GM19193 (cell line): Measurements from ENCODE around the gene PSME2.
A peak's percentile ranks its signal among the peaks of the same experiment; 100 is the strongest.

Source experiments
- POLR2A ChIP-seq: IDR thresholded peaks from 4 replicates; pipeline ENCODE4 v1.6.1; 2011; ENCODE audit not compliant: insufficient read depth, insufficient read length; ENCODE audit errors: extremely low read depth

PSME2 gene

DNA sequence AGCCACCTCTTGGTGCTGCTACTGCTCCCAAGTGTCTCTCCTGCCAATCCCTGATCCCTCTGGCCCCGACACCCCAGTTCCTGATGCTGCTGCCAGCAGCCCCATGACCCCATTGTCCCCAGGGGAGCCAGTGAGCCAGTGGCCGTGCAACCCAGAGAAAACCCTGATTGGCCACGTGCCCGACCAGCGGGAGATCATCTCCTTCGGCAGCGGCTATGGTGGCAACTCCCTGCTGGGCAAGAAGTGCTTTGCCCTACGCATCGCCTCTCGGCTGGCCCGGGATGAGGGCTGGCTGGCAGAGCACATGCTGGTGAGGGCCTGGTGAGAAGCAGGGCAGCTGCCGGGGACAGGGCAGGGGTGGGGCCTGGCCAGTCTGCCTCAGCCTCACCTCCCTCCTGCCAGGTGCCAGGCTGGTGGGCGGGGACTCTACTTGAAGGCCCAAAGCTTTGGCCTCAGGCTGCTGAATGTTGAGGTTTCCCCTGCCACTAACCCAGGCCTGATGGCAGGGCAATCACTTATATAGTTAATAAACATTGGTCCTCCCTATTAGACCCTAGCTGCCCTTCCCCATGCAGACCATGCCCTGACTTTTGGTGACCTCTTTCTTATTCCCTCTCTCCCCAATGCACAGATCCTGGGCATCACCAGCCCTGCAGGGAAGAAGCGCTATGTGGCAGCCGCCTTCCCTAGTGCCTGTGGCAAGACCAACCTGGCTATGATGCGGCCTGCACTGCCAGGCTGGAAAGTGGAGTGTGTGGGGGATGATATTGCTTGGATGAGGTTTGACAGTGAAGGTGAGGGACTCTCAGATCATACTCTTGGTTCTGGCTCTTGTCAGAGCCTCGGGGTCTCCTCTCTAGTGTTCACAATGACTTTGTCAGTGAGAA lies 47.2 kb downstream of the PSME2 start:
- TF ChIP-seq POLR2A: no peak

DNA sequence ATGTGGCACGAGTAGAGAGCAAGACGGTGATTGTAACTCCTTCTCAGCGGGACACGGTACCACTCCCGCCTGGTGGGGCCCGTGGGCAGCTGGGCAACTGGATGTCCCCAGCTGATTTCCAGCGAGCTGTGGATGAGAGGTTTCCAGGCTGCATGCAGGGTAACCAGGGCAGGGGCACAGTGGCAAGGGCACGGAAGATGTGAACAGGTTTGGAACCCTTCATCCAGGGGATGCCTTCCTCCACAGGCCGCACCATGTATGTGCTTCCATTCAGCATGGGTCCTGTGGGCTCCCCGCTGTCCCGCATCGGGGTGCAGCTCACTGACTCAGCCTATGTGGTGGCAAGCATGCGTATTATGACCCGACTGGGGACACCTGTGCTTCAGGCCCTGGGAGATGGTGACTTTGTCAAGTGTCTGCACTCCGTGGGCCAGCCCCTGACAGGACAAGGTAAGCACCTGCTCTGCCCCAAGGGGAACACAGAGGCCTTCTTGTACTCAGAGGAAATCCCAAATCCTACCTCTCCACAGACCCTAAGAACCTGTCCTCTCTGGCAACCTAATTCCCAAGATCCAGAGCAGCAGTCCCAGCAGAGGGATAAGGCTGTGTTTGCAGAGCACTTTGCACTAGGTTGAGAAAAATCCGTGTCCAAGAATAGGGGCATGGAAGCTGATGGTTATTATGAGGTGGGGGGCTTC lies 48.0 kb downstream of the PSME2 start:
- TF ChIP-seq POLR2A: no peak

DNA sequence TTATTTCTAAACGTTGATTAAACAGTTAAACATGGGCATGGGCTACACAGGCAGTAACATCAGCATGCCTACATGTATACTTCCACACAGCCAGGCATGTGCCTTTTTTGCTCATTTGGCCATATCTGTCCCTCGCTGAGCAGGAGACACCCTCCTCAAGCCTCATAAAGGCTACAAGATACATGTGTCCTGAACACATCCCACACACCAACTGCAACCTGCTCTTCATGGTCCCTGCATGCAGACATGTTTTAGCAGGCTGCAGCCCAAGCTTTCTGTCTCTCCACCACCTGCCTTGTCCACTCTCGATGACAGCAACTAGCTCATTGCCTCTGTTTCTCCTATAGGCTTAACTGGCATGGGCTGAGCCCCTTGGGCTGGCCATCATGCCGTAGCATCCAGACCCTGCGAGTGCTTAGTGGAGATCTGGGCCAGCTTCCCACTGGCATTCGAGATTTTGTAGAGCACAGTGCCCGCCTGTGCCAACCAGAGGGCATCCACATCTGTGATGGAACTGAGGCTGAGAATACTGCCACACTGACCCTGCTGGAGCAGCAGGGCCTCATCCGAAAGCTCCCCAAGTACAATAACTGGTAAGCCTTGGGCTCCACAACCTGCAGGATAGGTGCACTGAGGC lies 49.7 kb downstream of the PSME2 start:
- TF ChIP-seq POLR2A: no peak

DNA sequence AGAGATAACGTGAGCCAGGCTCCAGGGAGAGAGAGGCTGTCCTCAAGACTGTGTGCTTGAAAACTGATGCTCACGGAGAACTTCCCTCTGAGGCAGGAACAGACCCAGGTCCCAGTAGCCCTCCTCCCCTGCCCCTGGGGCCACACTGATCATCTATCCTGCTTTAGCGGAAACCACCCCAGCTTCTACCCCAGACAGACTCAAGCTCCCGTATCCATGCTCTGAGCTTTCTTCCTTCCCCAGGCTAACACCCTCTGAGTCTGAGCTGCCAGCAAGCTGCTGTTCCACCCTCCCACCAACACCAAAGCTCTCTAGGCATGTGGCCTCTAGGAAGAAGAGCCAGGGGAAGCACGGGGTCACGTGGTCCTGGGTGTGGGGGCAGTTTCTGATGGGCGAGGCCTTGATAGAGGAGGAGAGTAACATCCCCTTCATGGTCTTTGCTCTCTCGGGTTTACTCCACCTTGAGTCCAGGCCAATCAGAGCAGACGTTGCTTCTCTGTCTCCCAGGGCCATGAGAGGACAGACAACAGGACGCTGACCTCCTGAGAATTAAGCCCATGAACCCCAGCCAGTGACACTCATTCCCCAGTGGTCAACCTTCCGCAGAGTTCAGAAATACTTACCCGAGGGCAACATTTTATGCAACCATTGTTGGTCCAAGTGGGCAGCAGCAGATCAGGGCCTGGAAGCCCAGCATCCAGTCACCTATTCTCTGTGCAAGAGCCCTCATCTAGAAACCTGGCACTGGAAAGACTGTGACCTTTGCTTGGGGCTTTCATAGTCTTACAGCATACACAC lies 50.9 kb downstream of the PSME2 start:
- peak; percentile 98 for TF ChIP-seq POLR2A

DNA sequence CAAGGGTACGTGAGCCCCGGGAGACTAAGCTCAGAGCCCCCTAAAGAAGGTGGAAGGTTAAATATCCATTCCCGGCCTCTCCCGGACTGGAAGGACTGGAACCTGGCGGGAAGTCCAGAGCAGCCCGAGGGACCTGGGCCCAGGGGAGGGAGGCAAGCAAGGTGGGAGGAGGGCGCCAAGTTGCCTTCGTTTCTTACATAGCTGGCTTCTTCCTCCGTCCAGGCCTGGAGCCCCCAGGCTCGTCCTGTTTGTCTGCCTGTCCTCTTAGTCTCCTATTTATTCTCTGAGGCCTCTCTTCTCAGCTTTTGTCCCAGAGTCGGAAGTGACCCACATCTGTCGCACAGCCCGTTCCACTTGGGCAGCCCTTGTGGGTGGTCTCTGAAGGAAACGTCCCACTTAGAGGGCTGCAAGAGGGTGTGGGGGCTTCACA lies 51.6 kb downstream of the PSME2 start:
- TF ChIP-seq POLR2A: no peak

DNA sequence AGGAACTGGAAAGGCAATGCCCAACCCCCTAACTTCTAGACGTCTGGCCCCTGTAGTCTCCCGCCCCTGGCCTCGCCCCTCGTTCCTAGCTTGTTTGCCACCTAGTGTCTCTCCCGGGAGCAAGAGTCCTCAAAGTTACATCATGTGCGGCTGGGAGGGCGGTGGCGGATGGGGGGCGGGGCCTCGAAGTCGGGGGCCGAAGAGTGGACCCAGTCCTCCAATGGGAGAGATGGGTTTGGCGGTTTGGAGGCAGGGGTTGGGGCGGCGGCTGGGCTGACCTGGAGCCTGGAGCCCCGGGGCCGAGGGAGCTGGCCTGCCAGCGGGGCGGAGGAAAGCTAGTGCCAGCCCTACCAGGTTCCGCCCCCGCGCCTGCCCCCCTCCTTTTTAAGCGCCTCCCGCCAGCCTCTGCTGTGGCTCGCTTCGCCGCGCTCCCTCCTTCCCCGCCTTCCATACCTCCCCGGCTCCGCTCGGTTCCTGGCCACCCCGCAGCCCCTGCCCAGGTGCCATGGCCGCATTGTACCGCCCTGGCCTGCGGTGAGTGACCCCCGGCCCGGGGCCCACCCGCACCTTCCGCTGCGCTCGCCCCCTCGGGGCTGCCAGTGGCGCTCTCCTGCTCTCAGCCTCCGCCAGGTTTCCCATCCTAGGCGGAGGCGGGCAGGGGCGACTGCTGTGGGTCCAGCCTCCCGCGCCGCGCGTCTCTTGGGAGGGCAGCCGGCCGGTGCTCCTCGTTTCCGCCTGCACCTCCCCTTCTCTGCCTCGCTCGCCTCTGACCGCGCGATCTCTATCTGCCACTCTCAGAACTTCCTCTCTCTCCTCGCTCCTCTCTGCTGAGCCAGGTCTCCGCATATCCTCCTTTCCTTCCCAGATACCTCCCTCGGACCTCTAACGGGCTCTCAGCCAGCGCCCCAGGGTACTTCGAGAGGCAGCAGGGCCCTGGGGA lies 52.2 kb downstream of the PSME2 start, which contains the start of gene PCK2:
PCK2 (plus strand) TSS at position 411 of the 940 bp plus-strand sequence; CDS start at position 506, 95 bp downstream.
- TF ChIP-seq POLR2A: peak; percentile 98
